Measurements from ENCODE around the gene CEACAM18. TPM values are rescaled to one million over a fixed set of nuclear protein-coding genes. Genes with fewer than 3 reads are reported as not detected.
"Not testable (repeated sequence)": the region's sequence is repeated elsewhere in the genome, so short reads cannot be mapped to it uniquely, and the experiment has no call there.

Gene CEACAM18
- not detected for total RNA-seq
- long read RNA-seq, result 0 reads

DNA sequence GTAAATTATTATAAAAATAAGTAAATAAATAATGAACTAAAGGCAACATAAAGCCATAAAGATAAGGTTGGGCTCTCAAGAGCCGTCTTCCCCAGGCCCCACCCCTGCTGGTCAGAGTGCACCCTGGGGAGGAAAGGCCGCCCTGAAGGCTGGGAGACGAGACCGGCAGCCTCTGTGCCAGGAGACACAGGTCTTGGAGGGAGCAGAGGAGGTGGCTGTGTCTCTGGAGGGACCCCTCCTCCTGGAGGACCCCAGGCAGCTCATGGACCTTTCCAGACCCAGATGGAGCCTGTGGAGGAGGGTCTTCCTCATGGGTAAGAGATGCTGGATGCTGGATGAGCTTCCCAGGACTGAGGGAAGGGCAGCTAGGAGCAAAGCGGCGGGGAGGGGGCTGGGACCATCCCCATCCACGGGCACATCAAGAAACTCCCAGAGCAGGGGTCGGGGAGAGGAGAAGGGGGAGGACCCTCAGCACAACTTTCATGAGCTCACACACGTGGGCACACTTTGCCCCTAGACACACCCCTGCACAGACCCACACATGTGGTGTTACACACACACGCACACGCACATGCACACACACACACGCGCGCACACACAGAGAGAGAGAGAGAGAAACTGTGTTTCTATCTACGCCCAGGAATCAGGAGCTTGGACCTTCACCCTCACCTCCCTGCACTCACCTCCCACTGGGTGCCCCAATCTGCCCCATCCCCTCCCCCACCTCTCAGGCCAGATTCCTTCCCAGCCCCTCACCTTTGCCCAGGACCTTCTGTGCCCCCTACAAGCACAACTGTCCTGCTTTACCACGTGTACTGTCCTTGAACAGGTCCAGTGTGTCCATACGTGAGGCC lies at the start of gene CEACAM18:
Gene CEACAM18 (plus strand): TSS at position 159 of the 854 bp plus-strand sequence.
- DNase-seq (no peak), ATAC-seq (ENCODE audit: poor library complexity) (no peak)
- intact Hi-C loops (cut with DNase I), result loop anchor here (10.0 kb wide), 1 partner anchor 306 kb away; no protein-coding TSS in a partner anchor

DNA sequence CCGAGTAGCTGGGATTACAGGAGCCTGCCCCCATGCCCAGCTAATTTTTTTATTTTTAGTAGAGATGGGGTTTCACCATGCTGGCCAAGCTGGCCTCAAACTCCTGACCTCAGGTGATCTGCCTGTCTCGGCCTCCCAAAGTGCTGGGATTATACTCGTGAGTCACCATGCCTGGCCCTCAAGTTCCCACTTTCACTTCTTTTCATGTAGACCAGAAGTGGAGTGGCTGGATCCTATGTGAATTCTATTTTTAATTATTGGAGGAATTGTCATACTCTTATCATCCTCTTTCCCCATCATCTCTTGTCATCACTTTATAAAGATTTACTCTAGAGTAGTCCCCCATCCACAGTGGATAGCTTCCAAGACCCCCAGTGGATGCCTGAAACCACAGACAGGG lies 48.1 kb upstream of the CEACAM18 start:
- no peak for ATAC-seq (ENCODE audit: poor library complexity)
- no peak for DNase-seq
- intact Hi-C loops (cut with DNase I), result no loop called here

DNA sequence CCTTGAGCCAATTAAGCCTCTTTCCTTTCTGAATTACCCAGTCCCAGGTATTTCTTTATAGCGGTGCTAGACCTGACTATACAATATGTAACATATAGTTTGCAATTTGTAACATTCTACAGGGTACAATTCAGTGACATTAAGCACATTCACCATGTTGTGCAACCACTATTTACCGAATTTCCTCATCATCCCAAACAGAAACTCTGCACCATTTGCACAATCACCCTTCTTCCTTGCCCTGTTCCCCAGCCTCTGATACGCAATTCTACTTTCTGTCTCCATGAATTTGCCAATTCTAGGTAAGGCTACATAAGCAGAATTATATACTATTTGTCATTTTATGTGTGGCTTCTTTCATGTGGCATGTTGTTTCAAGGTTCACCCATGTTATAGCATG lies 47.2 kb upstream of the CEACAM18 start:
- intact Hi-C loops (cut with DNase I), result no loop called here
- ATAC-seq (ENCODE audit: poor library complexity) (no peak), DNase-seq (no peak)

DNA sequence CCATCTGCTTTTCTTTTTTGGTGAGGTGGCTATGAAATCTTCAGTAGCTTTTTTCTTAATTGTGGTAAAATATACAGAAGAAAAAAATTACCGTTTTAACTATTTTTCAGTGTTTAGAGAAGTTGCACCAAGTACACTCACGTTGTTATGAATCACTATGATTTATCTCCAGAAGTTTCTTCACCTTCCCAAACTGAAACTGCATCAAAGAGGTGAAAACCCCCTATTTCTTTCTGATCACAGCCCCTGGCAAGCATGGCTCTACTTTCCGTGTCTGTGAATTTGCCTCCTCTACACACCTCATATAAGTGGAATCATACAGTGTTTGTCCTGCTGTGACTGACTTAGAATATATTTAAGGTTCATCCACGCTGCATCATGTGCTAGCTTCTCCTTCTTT lies 45.3 kb upstream of the CEACAM18 start:
- DNase-seq (no peak), ATAC-seq (ENCODE audit: poor library complexity) (no peak)
- intact Hi-C loops (cut with DNase I), result no loop called here

DNA sequence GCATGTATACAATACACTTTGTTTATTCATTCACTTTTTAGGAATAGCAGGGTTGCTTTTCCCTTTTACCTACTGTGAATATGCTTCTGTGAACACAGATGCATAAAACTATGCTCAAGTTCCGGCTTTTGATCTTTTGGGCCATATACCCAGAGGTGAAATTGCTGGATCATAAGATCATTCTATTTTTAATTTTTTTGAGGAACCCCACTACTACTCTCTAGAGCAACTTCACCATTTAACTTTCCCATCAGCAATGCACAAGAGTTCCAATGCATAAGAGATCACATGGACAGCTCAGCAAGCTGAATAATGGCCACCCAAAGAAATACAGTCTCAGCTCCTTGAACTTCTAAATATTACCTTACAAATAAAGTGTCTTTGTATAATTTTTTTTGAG lies 43.9 kb upstream of the CEACAM18 start:
- no peak for DNase-seq
- intact Hi-C loops (cut with DNase I), result no loop called here
- no peak for ATAC-seq (ENCODE audit: poor library complexity)

DNA sequence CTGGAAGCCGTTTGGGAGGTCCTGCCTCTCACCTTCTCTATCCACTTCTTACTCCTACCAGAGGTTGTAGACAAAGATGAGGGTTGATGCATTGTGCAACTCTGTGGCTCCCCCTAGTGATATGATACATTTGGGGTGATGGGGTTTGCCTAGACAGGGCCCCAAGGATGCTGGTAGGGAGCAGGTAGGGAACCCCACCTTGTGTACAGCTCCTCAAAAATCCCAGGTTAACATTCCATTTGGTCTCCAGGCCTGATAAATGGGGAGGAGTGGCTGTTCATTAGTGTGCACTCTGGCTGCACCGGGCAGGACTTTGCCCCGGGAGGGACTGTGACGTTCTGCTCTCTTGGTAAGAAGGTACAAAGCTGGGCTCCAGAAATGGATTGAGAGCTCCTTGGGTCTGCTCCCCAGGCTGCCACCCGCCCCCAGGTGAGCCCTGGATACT lies 39.3 kb upstream of the CEACAM18 start:
- DNase-seq (no peak), ATAC-seq (ENCODE audit: poor library complexity) (no peak)
- intact Hi-C loops (cut with DNase I), result loop anchor here (2.0 kb wide), 1 partner anchor 100 kb away; no protein-coding TSS in a partner anchor

DNA sequence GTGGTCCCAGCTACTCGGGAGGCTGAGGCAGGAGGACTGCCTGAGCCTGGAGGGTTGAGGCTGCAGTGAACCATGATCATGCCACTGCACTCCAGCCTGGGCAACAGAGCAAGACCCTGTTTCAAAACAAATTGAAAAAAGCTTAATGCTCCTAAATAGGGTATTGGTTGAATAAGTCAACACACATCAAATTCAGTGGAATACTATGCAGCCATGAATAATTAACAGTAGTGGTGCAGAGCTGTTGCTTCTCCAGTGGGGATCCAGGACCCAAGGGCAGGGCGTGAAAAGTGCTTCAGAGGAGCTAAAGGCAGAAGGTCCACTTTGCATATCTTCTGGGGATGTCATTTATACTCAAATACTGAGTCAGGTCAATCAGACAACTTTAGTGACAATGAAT lies 38.3 kb upstream of the CEACAM18 start:
- intact Hi-C loops (cut with DNase I), result no loop called here
- ATAC-seq (ENCODE audit: poor library complexity) (no peak), DNase-seq (no peak)

DNA sequence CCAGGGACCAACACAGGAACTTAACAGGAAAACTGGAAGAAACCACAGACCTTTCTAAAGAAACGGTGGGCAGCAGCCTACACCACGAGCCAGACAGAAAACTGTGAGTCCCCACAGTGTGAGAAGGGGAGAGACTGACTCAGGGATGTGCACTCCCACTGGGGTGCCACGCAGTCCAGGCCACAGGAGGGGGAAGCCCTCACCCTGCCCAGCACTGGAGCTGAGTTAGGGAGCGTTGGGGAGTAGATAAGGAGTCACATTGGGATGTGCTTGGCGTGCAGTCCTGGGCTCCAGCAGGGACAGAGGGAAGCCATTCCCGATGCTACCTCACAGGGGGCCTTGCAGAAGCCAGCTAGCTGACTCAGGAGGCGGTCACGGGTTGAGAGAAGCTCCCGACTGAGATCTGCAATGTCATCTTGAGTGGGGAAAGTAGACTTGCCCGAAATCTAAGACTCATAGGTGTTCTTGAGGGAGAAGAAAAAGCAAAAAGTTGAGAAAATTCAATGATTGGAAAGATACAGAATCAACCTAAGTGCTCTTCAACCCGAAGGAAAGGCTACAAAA lies 37.4 kb upstream of the CEACAM18 start:
- DNase-seq, result no peak
- intact Hi-C loops (cut with DNase I), result no loop called here

DNA sequence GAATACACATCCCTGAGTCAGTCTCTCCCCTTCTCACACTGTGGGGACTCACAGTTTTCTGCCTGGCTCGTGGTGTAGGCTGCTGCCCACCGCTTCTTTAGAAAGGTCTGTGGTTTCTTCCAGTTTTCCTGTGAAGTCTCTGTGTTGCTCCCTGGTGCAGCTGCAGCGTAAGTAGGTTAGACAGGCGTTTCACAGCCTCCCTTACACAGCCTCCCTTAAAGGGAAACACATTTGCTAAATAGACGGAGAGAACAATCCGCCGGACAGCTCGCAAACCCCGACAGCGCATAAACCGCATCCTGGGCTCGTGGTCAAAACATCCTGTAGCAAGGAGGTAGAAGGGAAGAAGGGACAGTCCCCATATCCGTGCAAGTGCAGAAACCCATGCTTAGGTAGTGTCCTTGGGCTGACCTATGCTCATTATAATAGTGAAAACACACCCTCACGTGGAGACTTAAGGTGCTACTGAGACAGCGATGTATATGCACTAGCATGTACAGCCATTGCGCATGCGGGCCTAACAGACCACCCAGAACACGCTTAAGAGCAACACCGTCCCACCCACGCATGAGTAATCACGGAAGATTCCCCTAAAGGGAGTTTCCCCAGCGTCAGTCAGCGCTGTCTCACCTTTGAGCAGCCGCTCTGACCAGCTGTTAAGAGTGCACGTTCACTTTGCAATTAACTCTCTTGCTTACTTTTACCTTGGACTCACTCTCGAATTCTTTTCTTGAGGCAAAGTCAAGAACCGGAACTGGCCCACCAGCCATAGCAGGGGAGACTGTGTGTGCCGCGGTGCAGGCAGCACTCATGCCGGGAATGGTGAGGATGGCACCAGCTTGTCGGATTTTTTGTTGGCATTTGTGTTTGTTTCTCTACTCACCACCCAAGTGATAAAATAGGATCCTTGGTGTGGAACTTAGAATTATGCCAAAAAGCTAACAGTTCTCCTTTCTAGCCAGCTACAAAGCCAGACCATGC lies 36.6 kb upstream of the CEACAM18 start:
- DNase-seq, result no peak
- no peak for ATAC-seq (ENCODE audit: poor library complexity)
- intact Hi-C loops (cut with DNase I), result no loop called here

More for the DNA sequence above, 37.4 kb upstream of the CEACAM18 start:
- ATAC-seq (ENCODE audit: poor library complexity), result no peak

DNA sequence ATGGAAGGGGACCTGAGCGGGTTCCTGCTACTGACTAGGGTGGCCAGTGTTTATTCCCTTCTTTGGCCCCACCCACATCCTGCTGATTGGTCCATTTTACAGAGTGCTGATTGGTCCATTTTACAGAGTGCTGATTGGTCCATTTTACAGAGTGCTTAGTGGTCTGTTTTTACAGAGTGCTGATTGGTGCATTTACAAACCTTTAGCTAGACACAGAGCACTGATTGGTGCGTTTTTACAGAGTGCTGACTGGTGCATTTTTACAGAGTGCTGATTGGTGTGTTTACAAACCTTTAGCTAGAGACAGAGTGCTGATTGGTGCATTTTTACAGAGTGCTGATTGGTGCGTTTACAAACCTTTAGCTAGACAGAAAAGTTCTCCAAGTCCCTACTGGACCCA lies 30.8 kb upstream of the CEACAM18 start:
- intact Hi-C loops (cut with DNase I); DNase-seq; ATAC-seq (ENCODE audit: poor library complexity): not testable (repeated sequence)

DNA sequence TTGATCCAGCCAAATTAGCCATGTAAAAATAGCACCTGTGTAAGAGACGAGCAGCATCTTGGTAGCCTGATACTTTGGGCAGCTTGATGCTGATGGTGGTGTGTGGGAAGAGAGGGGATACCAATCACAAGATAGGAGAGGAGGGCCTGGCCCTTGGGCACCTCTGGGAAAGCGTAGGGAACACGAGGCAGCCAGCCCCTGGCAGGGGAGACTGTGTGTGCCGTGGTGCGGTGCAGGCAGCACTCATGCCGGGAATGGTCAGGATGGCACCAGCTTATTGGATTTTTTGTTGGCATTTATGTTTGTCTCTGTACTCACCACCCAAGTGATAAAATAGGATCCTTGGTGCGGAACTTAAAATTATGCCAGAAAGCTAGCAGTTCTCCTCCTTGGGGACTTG lies 30.3 kb upstream of the CEACAM18 start:
- DNase-seq, result no peak
- ATAC-seq (ENCODE audit: poor library complexity), result no peak
- intact Hi-C loops (cut with DNase I), result no loop called here

DNA sequence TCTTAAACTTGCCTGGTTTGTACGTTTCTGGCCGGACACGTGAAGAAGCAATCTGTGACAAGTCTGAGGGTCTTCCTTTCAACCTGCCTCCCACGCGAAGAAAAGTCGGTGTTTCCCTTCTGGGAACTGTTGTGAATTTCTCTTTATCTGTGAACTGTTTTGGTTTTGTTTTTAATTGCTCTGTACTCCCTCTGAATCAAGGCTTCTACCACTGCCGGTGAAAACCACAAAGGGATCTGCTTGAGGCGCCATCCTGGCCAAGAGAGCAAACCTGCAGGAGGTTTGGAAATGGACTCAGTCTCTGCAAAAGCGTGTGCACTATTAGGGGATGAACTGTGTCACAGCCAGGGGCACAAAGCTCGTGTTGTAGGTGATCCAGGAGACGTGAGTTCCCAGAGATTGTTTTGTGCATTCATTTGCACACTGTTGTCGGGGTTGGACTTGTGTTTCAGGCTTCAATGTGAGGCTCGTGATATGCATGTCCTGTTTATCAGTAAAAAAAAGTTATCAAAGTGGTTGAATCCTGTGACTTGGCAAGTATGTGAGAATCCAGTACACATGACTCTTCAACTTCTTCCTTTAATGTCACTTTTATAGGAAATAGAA lies 29.8 kb upstream of the CEACAM18 start:
- ATAC-seq (ENCODE audit: poor library complexity) (no peak), DNase-seq (no peak)
- intact Hi-C loops (cut with DNase I), result no loop called here

DNA sequence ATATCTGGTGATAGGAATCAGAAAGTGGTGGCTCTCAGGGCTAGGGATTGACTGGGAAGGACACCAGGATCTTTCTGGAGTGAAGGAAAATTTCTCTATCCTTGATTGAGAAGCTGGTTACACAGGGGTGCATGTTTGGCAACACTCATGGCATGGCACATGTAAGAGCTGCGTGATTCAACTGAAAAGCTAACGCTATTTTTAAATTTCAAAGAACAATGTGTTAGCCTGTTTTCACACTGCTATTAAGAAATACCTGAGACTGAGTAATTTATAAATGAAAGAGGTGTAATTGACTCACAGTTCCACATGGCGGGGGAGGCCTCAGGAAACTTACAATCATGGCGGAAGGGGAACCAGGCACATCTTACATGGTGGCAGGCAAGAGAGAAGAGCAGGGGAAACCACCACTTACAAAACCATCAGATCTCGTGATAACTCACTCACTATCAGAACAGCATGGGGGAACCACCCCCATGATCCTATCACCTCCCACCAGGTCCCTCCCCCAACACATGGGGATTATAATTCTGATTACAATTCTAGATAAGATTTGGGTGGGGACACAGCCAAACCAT lies 27.5 kb upstream of the CEACAM18 start:
- intact Hi-C loops (cut with DNase I), result no loop called here

DNA sequence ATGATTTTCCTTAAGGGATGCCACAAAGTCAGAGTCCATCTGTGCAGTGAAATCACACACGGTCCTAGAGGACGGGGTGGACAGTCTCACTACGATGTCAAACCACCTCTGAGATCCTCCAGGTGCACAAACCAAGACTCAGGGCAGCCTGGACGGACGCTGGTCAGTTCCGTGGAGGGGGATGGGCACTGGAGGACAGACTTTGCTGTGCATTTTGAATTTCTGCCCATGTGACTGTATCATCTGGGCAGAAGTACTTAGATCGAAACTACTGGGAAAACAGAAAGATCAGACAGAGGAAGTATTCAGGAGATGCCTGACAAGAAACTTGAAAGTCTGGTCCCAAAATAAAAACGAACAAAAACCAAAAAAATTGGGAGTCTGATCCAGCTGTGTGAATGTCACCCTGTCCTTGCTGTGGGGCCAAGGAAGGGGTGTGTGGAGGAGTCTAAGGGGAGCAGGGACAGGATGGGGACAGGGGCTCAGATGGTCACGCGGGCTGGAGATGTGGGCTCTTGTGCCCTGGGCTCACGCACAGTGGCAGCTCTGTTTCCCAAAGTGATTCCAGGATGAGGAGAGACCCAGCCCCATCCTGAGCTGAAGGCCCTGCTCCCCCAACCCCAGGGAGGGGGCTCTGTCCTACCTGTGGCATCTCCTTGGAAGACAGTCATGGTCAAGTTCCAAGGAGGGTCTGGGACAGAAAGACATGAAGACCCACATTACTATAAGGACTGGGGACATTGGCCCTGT lies 21.6 kb upstream of the CEACAM18 start:
- intact Hi-C loops (cut with DNase I), result no loop called here
- DNase-seq (no peak), ATAC-seq (ENCODE audit: poor library complexity) (no peak)

More for the DNA sequence above, 27.5 kb upstream of the CEACAM18 start:
- ATAC-seq (ENCODE audit: poor library complexity) (no peak), DNase-seq (no peak)

DNA sequence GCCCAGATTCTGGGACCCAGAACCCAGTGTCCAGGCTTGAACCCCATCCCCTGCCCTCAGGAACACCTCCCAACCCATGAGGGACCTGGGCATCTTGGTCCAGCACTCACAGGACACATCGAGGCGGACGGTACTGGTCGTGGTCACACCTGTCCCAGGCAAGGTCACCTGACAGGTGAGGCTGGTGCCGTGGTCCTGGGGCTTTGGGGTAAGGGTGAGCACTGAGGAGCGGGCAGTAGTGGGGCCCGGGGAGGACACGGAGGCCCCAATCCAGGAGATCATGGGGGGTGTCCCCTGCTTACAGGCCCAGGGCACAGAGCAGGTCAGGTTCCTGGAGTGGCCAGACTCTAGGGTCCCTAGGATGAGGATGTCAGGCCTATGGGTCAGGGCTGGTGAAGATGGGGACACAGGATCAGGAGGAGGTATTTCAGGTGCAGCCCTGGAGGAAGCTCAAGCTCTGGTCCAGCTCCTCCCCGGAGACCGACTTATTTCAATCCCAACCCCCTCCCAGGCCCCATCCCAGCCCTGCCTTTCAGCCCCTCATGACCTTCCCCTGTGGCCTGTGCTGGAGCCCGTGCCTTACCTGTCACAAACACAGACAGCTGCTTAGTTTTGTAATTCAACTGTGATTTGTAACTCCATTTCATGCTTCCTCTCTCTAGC lies 20.9 kb upstream of the CEACAM18 start:
- DNase-seq (no peak), ATAC-seq (ENCODE audit: poor library complexity) (no peak)
- intact Hi-C loops (cut with DNase I), result no loop called here

DNA sequence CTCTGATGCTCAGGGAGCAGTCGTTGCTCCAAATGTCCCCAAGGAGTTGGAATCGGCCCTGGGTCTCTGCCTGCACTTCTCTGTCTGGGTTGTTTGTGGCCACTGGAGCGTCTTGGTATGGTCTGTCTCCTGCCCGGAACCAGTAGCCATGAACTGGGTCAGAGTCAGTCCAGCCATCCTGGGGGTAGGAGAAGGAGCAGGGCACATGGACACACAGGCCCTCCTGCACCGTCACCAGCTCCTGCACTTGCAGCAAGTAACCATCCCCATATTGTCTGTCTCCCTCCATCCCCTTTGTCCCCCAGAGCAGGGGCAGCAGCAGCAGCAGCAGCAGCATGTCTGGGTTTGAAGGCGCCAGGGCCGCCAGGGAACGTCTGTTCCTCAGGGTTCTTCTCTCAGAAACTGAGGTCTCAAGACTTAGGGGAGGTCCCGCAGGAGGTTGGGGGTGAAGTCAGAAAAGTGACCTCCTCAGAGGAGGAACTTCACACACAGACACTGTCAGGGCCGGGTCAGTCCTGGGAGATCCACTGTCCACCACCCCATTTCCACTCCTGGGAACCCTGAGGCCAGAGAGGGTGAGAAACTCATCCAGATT lies 20.2 kb upstream of the CEACAM18 start, which contains the start of gene SIGLEC8:
Gene SIGLEC8 (minus strand): TSS at position 404 of the 595 bp plus-strand sequence. CDS start 67 bp downstream, at position 337.
- intact Hi-C loops (cut with DNase I), result no loop called here
- no peak for DNase-seq
- no peak for ATAC-seq (ENCODE audit: poor library complexity)

All from Right ventricle myocardium superior (tissue), 1 donor.